CD14-positive monocyte (primary cell): ENCODE results near the gene CENATAC. TPM values are rescaled to one million over a fixed set of nuclear protein-coding genes. Genes with fewer than 3 reads are reported as not detected.

Experiments used
- DNase-seq, 3 donors: peaks; one replicate each; pipeline ENCODE4 v3.0.0-alpha.2; 2011 to 2022
- H2AFZ ChIP-seq: 2 replicates; pipeline ENCODE4 v1.6.0; 2012; ENCODE audit warnings: mild to moderate bottlenecking, low read depth, low read length, inconsistent platforms; ENCODE audit not compliant: insufficient read depth, poor library complexity, severe bottlenecking
- H3K27ac ChIP-seq, 2 donors: 1 replicate in 1 of 2; 2 replicates in 1 of 2; pipeline ENCODE4 v1.5.1; 2012 to 2013; ENCODE audit warnings: low read length in 2 of 2, control low read depth in 1 of 2, inconsistent platforms in 1 of 2, low read depth in 1 of 2, mild to moderate bottlenecking in 1 of 2
- H3K27me3 ChIP-seq, 2 donors: one replicate each; pipeline versions ENCODE4 v1.6.0 to v1.6.1; 2011 to 2013; ENCODE audit warnings: low read length in 2 of 2; ENCODE audit not compliant: control insufficient read depth in 2 of 2, insufficient read depth in 2 of 2
- H3K36me3 ChIP-seq, 2 donors: replicated peaks in 1 of 2; 1 replicate in 1 of 2; 2 replicates in 1 of 2; pipeline versions ENCODE4 v1.5.1 to v1.6.1; 2012 to 2013; ENCODE audit warnings: low read length in 2 of 2, control low read depth in 1 of 2, inconsistent platforms in 1 of 2, mild to moderate bottlenecking in 1 of 2; ENCODE audit not compliant: insufficient read depth in 2 of 2, control insufficient read depth in 1 of 2
- H3K4me1 ChIP-seq, 2 donors: 1 replicate in 1 of 2; 2 replicates in 1 of 2; pipeline versions ENCODE4 v1.5.1 to v1.6.1; 2012 to 2013; ENCODE audit warnings: low read length in 2 of 2, control low read depth in 1 of 2, inconsistent platforms in 1 of 2, mild to moderate bottlenecking in 1 of 2, moderate library complexity in 1 of 2; ENCODE audit not compliant: insufficient read depth in 2 of 2, control insufficient read depth in 1 of 2
- H3K4me2 ChIP-seq: replicated peaks from 2 replicates; pipeline ENCODE3; 2012; ENCODE audit warnings: low read length, moderate library complexity, mild to moderate bottlenecking; ENCODE audit not compliant: poor library complexity, severe bottlenecking; ENCODE audit errors: extremely low read depth
- H3K4me3 ChIP-seq, 3 experiments: fragments of 200-600 bp in 1 of 3; sonication (generic) in 1 of 3; replicated peaks in 1 of 3; 1 replicate in 2 of 3; 2 replicates in 1 of 3; pipeline ENCODE4 v1.5.1; 2011 to 2013; ENCODE audit warnings: low read length in 3 of 3, mild to moderate bottlenecking in 3 of 3, control low read depth in 2 of 3, low read depth in 2 of 3, inconsistent platforms in 1 of 3, moderate library complexity in 1 of 3
- H3K79me2 ChIP-seq: 2 replicates; pipeline ENCODE4 v1.6.0; 2012; ENCODE audit warnings: mild to moderate bottlenecking, control low read depth, inconsistent platforms, low read length, moderate library complexity; ENCODE audit not compliant: insufficient read depth
- H3K9ac ChIP-seq: 2 replicates; pipeline ENCODE4 v1.6.0; 2017; ENCODE audit warnings: low read length, mild to moderate bottlenecking; ENCODE audit not compliant: insufficient read depth, poor library complexity, severe bottlenecking
- H3K9me3 ChIP-seq, 2 donors: replicated peaks in 1 of 2; 1 replicate in 1 of 2; 2 replicates in 1 of 2; pipeline versions ENCODE4 v1.5.1 to v1.6.1; 2012 to 2013; ENCODE audit warnings: low read length in 2 of 2, control low read depth in 1 of 2; ENCODE audit not compliant: control insufficient read depth in 1 of 2, insufficient read depth in 1 of 2
- H4K20me1 ChIP-seq: 2 replicates; pipeline ENCODE4 v1.6.0; 2012; ENCODE audit warnings: mild to moderate bottlenecking, low read length, control low read depth, moderate library complexity; ENCODE audit not compliant: insufficient read depth
- H3K27ac Mint-ChIP-seq, 7 donors: one replicate each; pipeline ENCODE4 v1.8.0; 2020; ENCODE audit warnings: mild to moderate bottlenecking in 7 of 7, mixed read lengths in 7 of 7, moderate library complexity in 6 of 7, inconsistent platforms in 2 of 7
- H3K27me3 Mint-ChIP-seq, 3 donors: one replicate each; pipeline ENCODE4 v1.8.0; 2021 to 2022; ENCODE audit warnings: low read depth in 3 of 3, mild to moderate bottlenecking in 3 of 3, mixed read lengths in 3 of 3, moderate library complexity in 3 of 3, inconsistent platforms in 1 of 3
- H3K36me3 Mint-ChIP-seq, 2 donors: one replicate each; pipeline ENCODE4 v1.8.0; 2020; ENCODE audit warnings: mixed read lengths in 2 of 2, inconsistent platforms in 1 of 2, mild to moderate bottlenecking in 1 of 2
- H3K4me1 Mint-ChIP-seq: one replicate; pipeline ENCODE4 v1.8.0; 2020; ENCODE audit warnings: mild to moderate bottlenecking, mixed read lengths
- H3K4me3 Mint-ChIP-seq, 2 donors: one replicate each; pipeline ENCODE4 v1.8.0; 2020; ENCODE audit warnings: mild to moderate bottlenecking in 2 of 2, mixed read lengths in 2 of 2, moderate library complexity in 1 of 2
- H3K9me3 Mint-ChIP-seq, 7 donors: one replicate each; pipeline ENCODE4 v1.8.0; 2020 to 2022; ENCODE audit warnings: mixed read lengths in 7 of 7, mild to moderate bottlenecking in 6 of 7, moderate library complexity in 6 of 7, inconsistent platforms in 2 of 7
- CTCF ChIP-seq: fragments of 200-600 bp; IDR thresholded peaks from one replicate; pipeline ENCODE4 v1.8.0; 2022; ENCODE audit warnings: antibody characterized with exemption, mild to moderate bottlenecking
- WGBS: methylation state at CpG from one replicate; pipeline ENCODE4 v1.1.5; 2013; ENCODE audit warnings: missing lambda C conversion rate; ENCODE audit not compliant: insufficient coverage; 5-methylcytosine and 5-hydroxymethylcytosine counted together
- intact Hi-C, 2 donors: fragments of 100-400 bp; cut with micrococcal nuclease; formaldehyde crosslinking; loops; one replicate each; pipeline versions ENCODE4 v1.15.0 to v1.15.1; 2023
- polyA plus RNA-seq, 3 donors: library from polyadenylated mRNA; depleted of rRNA in 1 of 3; unstranded in 2 of 3; stranded (reverse) in 1 of 3; fragments of 300-500 nt in 2 of 3; fragments of >200 nt in 1 of 3; fragmentation: Illumina TruSeq in 2 of 3; gene quantifications; 1 replicate in 2 of 3; 2 replicates in 1 of 3; pipeline ENCODE4 v1.2.3, GENCODE V29; 2012 to 2021

Gene CENATAC
- polyA plus RNA-seq, 3 donors: 2.7 to 47.8 (median 4.1) TPM

- Histone ChIP-seq H2AFZ (no peak overlapping the region), H3K4me2 (no peak overlapping the region), H3K9me3 (no peaks in the 10 kb centered on the region), H3K9ac (no peak overlapping the region), H3K4me1 (no peaks in the 10 kb centered on the region), H3K27me3 (no peaks in the 10 kb centered on the region), H3K36me3 (no peaks in the 10 kb centered on the region), H3K79me2 (no peaks in the 10 kb centered on the region), H4K20me1 (no peaks in the 10 kb centered on the region), H3K4me3 (no peak overlapping the region), H3K27ac (no peak overlapping the region)
- H3K27me3 Mint-ChIP-seq: peaks cover 11 to 21% (median 13%) of the 10 kb centered on the region in 3 donors
- intact Hi-C loops: loop anchor here in 1 of 2 donors (5.0 kb wide), 1 partner anchor 270 kb away; no protein-coding TSS in a partner anchor
- H3K36me3 Mint-ChIP-seq: no peaks in the 10 kb centered on the region
- H3K4me3 Mint-ChIP-seq: no peak overlapping the region
- DNase-seq: no peak
- peaks cover 3% of the 10 kb centered on the region for H3K4me1 Mint-ChIP-seq
- no peak overlapping the region for H3K27ac Mint-ChIP-seq
- TF ChIP-seq CTCF: no peak
- H3K9me3 Mint-ChIP-seq: no peaks in the 10 kb centered on the region
- 89% methylated on average over 8 of the region's 11 CpGs for WGBS
These were observed 40.4 kb upstream of the CENATAC start for GRCh38 chr11:118957549-118957948.

- H2AFZ ChIP-seq: no peak overlapping the region
- H3K27ac ChIP-seq: no peak overlapping the region
- peaks cover 3% of the 10 kb centered on the region for H3K4me1 Mint-ChIP-seq
- peaks cover 9 to 19% (median 13%) of the 10 kb centered on the region in 3 donors for H3K27me3 Mint-ChIP-seq
- intact Hi-C loops: loop anchor here in 1 of 2 donors (5.0 kb wide), 1 partner anchor 271 kb away; no protein-coding TSS in a partner anchor
- no peak overlapping the region for H3K4me3 ChIP-seq
- 91% methylated on average over 8 of the region's 8 CpGs for WGBS
- H3K36me3 ChIP-seq: no peaks in the 10 kb centered on the region
- no peaks in the 10 kb centered on the region for H3K79me2 ChIP-seq
- no peak overlapping the region for H3K9ac ChIP-seq
- no peaks in the 10 kb centered on the region for H3K4me1 ChIP-seq
- H3K9me3 Mint-ChIP-seq: no peaks in the 10 kb centered on the region
- no peak overlapping the region for H3K4me3 Mint-ChIP-seq
- TF ChIP-seq CTCF: no peak
- no peak overlapping the region for H3K4me2 ChIP-seq
- H3K27ac Mint-ChIP-seq: no peak overlapping the region
- no peaks in the 10 kb centered on the region for H3K27me3 ChIP-seq
- DNase-seq: no peak
- H3K36me3 Mint-ChIP-seq: no peaks in the 10 kb centered on the region
- no peaks in the 10 kb centered on the region for H4K20me1 ChIP-seq
- H3K9me3 ChIP-seq: no peaks in the 10 kb centered on the region
These were observed 40.0 kb upstream of the CENATAC start for GRCh38 chr11:118957968-118958367.
